ENCODE data around the gene USH1G.

Gene USH1G

GRCh38 chr17:74935585-74936469 is 12.8 kb upstream of the USH1G start, which contains the start of gene OTOP3:
Gene OTOP3 (plus strand): TSS chr17:74935898. CDS start chr17:74935922, 24 bp downstream.
- ChIA-PET CTCF (interaction anchor here (1.0 to 17.8 kb wide), 3 partner anchors 9 to 23 kb away, joined by 4 to 390 read pairs (median 24); no protein-coding TSS in a partner anchor), POLR2A (no interaction called here)

GRCh38 chr17:74935048-74935447 is 12.0 kb upstream of the USH1G start:
- no peak for TF ChIP-seq CTCF (IDR thresholded peaks at IDR 0.05; ENCODE audit: control extremely low read depth, extremely low read depth, low read depth, missing control alignments)
- ChIA-PET POLR2A (no interaction called here), CTCF (interaction anchor here (1.0 to 17.8 kb wide), 2 partner anchors 10 to 24 kb away, joined by 4 to 390 read pairs; no protein-coding TSS in a partner anchor)
- DNase-seq (ENCODE audit: extremely low spot score), result no peak

More at GRCh38 chr17:74935585-74936469, 12.8 kb upstream of the USH1G start, which contains the start of gene OTOP3:
- DNase-seq (ENCODE audit: extremely low spot score), result no peak
- TF ChIP-seq CTCF (IDR thresholded peaks at IDR 0.05; ENCODE audit: control extremely low read depth, extremely low read depth, low read depth, missing control alignments), result no peak

- TF ChIP-seq CTCF (IDR thresholded peaks at IDR 0.05; ENCODE audit: control extremely low read depth, extremely low read depth, low read depth, missing control alignments), result no peak
- POLR2A ChIA-PET, result no interaction called here
- no peak for DNase-seq (ENCODE audit: extremely low spot score)
- CTCF ChIA-PET, result interaction anchor here (1.2 to 17.8 kb wide), 2 partner anchors 9 to 28 kb away, joined by 5 to 390 read pairs; no protein-coding TSS in a partner anchor
Measured at GRCh38 chr17:74930535-74931036, 7.5 kb upstream of the USH1G start.

GRCh38 chr17:74928786-74929185 is 5.7 kb upstream of the USH1G start:
- CTCF ChIA-PET, result interaction anchor here (1.4 to 17.8 kb wide), 2 partner anchors 30 to 311 kb away, joined by 3 to 390 read pairs; no protein-coding TSS in a partner anchor
- TF ChIP-seq CTCF (IDR thresholded peaks at IDR 0.05; ENCODE audit: control extremely low read depth, extremely low read depth, low read depth, missing control alignments), result no peak
- no peak for DNase-seq (ENCODE audit: extremely low spot score)
- POLR2A ChIA-PET, result no interaction called here

- no peak for TF ChIP-seq CTCF (IDR thresholded peaks at IDR 0.05; ENCODE audit: control extremely low read depth, extremely low read depth, low read depth, missing control alignments)
- CTCF ChIA-PET, result interaction anchor here (0.9 to 17.8 kb wide), 5 partner anchors 8 to 249 kb away, joined by 3 to 390 read pairs (median 6); no protein-coding TSS in a partner anchor
- no peak for DNase-seq (ENCODE audit: extremely low spot score)
- POLR2A ChIA-PET, result interaction anchor here (0.6 kb wide), 1 partner anchor 34 kb away, joined by 6 read pairs; no protein-coding TSS in a partner anchor
Measured at GRCh38 chr17:74925242-74925641, 2.2 kb upstream of the USH1G start.

GRCh38 chr17:74924250-74924948 is 1.3 kb upstream of the USH1G start, which contains the start of gene OTOP2:
Gene OTOP2 (plus strand): TSS chr17:74924273. CDS start chr17:74924633, 360 bp downstream.
- TF ChIP-seq CTCF (IDR thresholded peaks at IDR 0.05; ENCODE audit: control extremely low read depth, extremely low read depth, low read depth, missing control alignments), result no peak
- ChIA-PET POLR2A (no interaction called here), CTCF (interaction anchor here (0.8 to 17.8 kb wide), 20 partner anchors 9 to 277 kb away, joined by 3 to 390 read pairs (median 3); no protein-coding TSS in a partner anchor)
- no peak for DNase-seq (ENCODE audit: extremely low spot score)
